ENCODE data around the gene MEPCE.
"Not testable (repeated sequence)": the region's sequence is repeated elsewhere in the genome, so short reads cannot be mapped to it uniquely, and the experiment has no call there.

Gene MEPCE

GRCh38 chr7:100433592-100434296, 4.1 kb downstream of the MEPCE start:
- DNase-seq (ENCODE audit: low read depth) = no peak

- DNase-seq (ENCODE audit: low read depth) = no peak
Measured at GRCh38 chr7:100434297-100435144, 4.9 kb downstream of the MEPCE start.

GRCh38 chr7:100435401-100436304, 6.0 kb downstream of the MEPCE start:
- peak; percentile 39 for DNase-seq (ENCODE audit: low read depth)

- no peak for DNase-seq (ENCODE audit: low read depth)
Measured at GRCh38 chr7:100437150-100438100, 7.8 kb downstream of the MEPCE start.

- no peak for DNase-seq (ENCODE audit: low read depth)
Measured at GRCh38 chr7:100438172-100438571, 8.5 kb downstream of the MEPCE start.

- DNase-seq (ENCODE audit: low read depth) = not testable (repeated sequence)
Measured at GRCh38 chr7:100438731-100439130, 9.1 kb downstream of the MEPCE start.

GRCh38 chr7:100439244-100439643, 9.6 kb downstream of the MEPCE start:
- DNase-seq (ENCODE audit: low read depth) = not testable (repeated sequence)

- DNase-seq (ENCODE audit: low read depth) = no peak
Measured at GRCh38 chr7:100441641-100442535, 12.3 kb downstream of the MEPCE start.

GRCh38 chr7:100443096-100443840, 13.6 kb downstream of the MEPCE start:
- no peak for DNase-seq (ENCODE audit: low read depth)

- DNase-seq (ENCODE audit: low read depth) = no peak
Measured at GRCh38 chr7:100444311-100445278, 15.0 kb downstream of the MEPCE start.

- no peak for DNase-seq (ENCODE audit: low read depth)
Measured at GRCh38 chr7:100446040-100446439, 16.4 kb downstream of the MEPCE start.

- DNase-seq (ENCODE audit: low read depth) = not testable (repeated sequence)
Measured at GRCh38 chr7:100447363-100447762, 17.7 kb downstream of the MEPCE start.

- DNase-seq (ENCODE audit: low read depth) = no peak
Measured at GRCh38 chr7:100449190-100449795, 19.7 kb downstream of the MEPCE start.

GRCh38 chr7:100452513-100452912, 22.9 kb downstream of the MEPCE start:
- DNase-seq (ENCODE audit: low read depth) = no peak

GRCh38 chr7:100453854-100454253, 24.2 kb downstream of the MEPCE start:
- not testable (repeated sequence) for DNase-seq (ENCODE audit: low read depth)

GRCh38 chr7:100455206-100455605, 25.6 kb downstream of the MEPCE start:
- DNase-seq (ENCODE audit: low read depth) = no peak

- DNase-seq (ENCODE audit: low read depth) = no peak
Measured at GRCh38 chr7:100456562-100456961, 26.9 kb downstream of the MEPCE start.

- DNase-seq (ENCODE audit: low read depth) = no peak
Measured at GRCh38 chr7:100457033-100457432, 27.4 kb downstream of the MEPCE start.

Data from stimulated activated CD8-positive, alpha-beta memory T cell treated with anti-CD3 and anti-CD28 coated beads, Interleukin-12 subunit alpha, Interleukin-12 subunit beta, amount 100 ng/mL, for 4 hours (primary cell).